ENCODE data around the gene SLC10A7.

Gene SLC10A7

GRCh38 chr4:146291313-146291712, 230.4 kb downstream of the SLC10A7 start:
- Histone ChIP-seq H3K27me3 (ENCODE audit: low read length) (no peaks in the 10 kb centered on the region), H3K9me3 (ENCODE audit: insufficient read depth, low read length) (no peaks in the 10 kb centered on the region), H3K9ac (ENCODE audit: low read length) (no peak overlapping the region), H3K79me2 (ENCODE audit: insufficient read depth, low read length) (no peaks in the 10 kb centered on the region), H3K4me2 (ENCODE audit: low read depth, low read length, poor library complexity, severe bottlenecking) (no peak overlapping the region), H3K9me2 (replicated peaks; ENCODE audit: insufficient read depth, low read length) (no peaks in the 10 kb centered on the region), H3K4me3 (ENCODE audit: insufficient read depth, low read length, poor library complexity, severe bottlenecking) (no peak overlapping the region), H3K36me3 (ENCODE audit: low read length) (no peaks in the 10 kb centered on the region), H2AFZ (ENCODE audit: low read depth, low read length, severe bottlenecking) (no peak overlapping the region), H3K27ac (ENCODE audit: low read depth, low read length) (no peak overlapping the region), H4K20me1 (ENCODE audit: low read depth, low read length) (no peaks in the 10 kb centered on the region), H3F3A (ENCODE audit: insufficient read depth) (no peaks in the 10 kb centered on the region)
- TF ChIP-seq CTCF (IDR thresholded peaks at IDR 0.05; ENCODE audit: insufficient read depth, low read length, poor library complexity, severe bottlenecking) (no peak), EZH2phosphoT487 (conservative IDR thresholded peaks at IDR 0.05; ENCODE audit: low read length) (no peak)

- no peak overlapping the region for H3K9ac ChIP-seq (ENCODE audit: low read length)
- H2AFZ ChIP-seq (ENCODE audit: low read depth, low read length, severe bottlenecking), result no peak overlapping the region
- no peaks in the 10 kb centered on the region for H3K9me2 ChIP-seq (replicated peaks; ENCODE audit: insufficient read depth, low read length)
- H3K9me3 ChIP-seq (ENCODE audit: insufficient read depth, low read length), result no peaks in the 10 kb centered on the region
- H3K79me2 ChIP-seq (ENCODE audit: insufficient read depth, low read length), result no peaks in the 10 kb centered on the region
- no peak overlapping the region for H3K27ac ChIP-seq (ENCODE audit: low read depth, low read length)
- H3K27me3 ChIP-seq (ENCODE audit: low read length), result no peaks in the 10 kb centered on the region
- no peaks in the 10 kb centered on the region for H4K20me1 ChIP-seq (ENCODE audit: low read depth, low read length)
- H3F3A ChIP-seq (ENCODE audit: insufficient read depth), result no peaks in the 10 kb centered on the region
- no peak for TF ChIP-seq EZH2phosphoT487 (conservative IDR thresholded peaks at IDR 0.05; ENCODE audit: low read length)
- no peak for TF ChIP-seq CTCF (IDR thresholded peaks at IDR 0.05; ENCODE audit: insufficient read depth, low read length, poor library complexity, severe bottlenecking)
- no peak overlapping the region for H3K4me2 ChIP-seq (ENCODE audit: low read depth, low read length, poor library complexity, severe bottlenecking)
- H3K4me3 ChIP-seq (ENCODE audit: insufficient read depth, low read length, poor library complexity, severe bottlenecking), result no peak overlapping the region
- H3K36me3 ChIP-seq (ENCODE audit: low read length), result no peaks in the 10 kb centered on the region
These were observed 233.5 kb downstream of the SLC10A7 start for GRCh38 chr4:146288193-146288592.

DNA sequence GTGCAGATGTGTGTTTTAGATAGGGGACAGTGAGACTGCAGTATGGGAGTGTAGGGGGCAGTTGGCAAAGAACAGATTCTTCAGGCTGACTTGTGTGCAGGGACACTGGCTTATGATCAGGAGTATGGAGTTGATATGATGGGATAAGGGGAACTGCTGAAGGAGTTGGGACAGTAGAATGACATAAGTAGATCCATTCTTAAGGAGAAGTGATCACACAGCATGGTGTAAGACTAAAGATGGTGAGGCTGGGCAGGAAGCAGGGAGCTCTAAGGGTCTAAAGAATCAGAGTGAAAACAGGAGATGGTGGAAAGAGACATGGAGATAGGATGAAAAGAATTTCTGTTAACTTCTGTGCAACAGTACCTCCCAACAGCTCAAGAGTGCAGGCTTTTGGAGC, 236.7 kb downstream of the SLC10A7 start:
- H3K27ac ChIP-seq (ENCODE audit: low read depth, low read length), result no peak overlapping the region
- no peak for TF ChIP-seq CTCF (IDR thresholded peaks at IDR 0.05; ENCODE audit: insufficient read depth, low read length, poor library complexity, severe bottlenecking)
- no peak for TF ChIP-seq EZH2phosphoT487 (conservative IDR thresholded peaks at IDR 0.05; ENCODE audit: low read length)
- H4K20me1 ChIP-seq (ENCODE audit: low read depth, low read length), result no peaks in the 10 kb centered on the region
- no peaks in the 10 kb centered on the region for H3K9me2 ChIP-seq (replicated peaks; ENCODE audit: insufficient read depth, low read length)
- H3K4me2 ChIP-seq (ENCODE audit: low read depth, low read length, poor library complexity, severe bottlenecking), result no peak overlapping the region
- H3K36me3 ChIP-seq (ENCODE audit: low read length), result no peaks in the 10 kb centered on the region
- no peak overlapping the region for H3K9ac ChIP-seq (ENCODE audit: low read length)
- H3F3A ChIP-seq (ENCODE audit: insufficient read depth), result no peaks in the 10 kb centered on the region
- H3K27me3 ChIP-seq (ENCODE audit: low read length), result no peaks in the 10 kb centered on the region
- no peak overlapping the region for H3K4me3 ChIP-seq (ENCODE audit: insufficient read depth, low read length, poor library complexity, severe bottlenecking)
- no peaks in the 10 kb centered on the region for H3K9me3 ChIP-seq (ENCODE audit: insufficient read depth, low read length)
- no peak overlapping the region for H2AFZ ChIP-seq (ENCODE audit: low read depth, low read length, severe bottlenecking)
- no peaks in the 10 kb centered on the region for H3K79me2 ChIP-seq (ENCODE audit: insufficient read depth, low read length)

Data from SU-DHL-6 (cell line).